ENCODE measurements around the gene OPCML. TPM values are rescaled to one million over a fixed set of nuclear protein-coding genes. Genes with fewer than 3 reads are reported as not detected.

Gene OPCML
- polyA plus RNA-seq, 3 donors, result not detected

DNA sequence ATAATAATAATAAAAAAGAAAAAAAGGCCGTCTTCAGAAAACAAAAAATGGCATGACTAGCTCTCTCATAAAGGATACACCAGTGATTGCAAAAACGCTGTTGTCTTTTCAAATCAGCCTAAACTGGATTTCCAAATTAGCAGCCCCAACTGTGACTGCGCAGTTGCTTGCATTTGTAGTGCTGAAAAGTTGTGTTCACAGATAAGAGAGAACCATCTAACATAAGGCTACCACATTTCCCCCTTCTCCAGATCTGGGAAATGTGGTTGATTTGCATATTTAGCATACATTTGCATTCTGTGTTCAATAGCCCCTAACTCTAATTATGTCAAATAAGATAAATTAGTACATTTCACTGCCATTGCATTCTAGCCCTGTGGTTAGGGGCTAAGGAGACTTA, 650.7 kb downstream of the OPCML start:
- intact Hi-C loops (cut with micrococcal nuclease), result no loop called here
- no peak overlapping the region for H3K9ac ChIP-seq (ENCODE audit: insufficient read depth, low read length, poor library complexity, severe bottlenecking)

DNA sequence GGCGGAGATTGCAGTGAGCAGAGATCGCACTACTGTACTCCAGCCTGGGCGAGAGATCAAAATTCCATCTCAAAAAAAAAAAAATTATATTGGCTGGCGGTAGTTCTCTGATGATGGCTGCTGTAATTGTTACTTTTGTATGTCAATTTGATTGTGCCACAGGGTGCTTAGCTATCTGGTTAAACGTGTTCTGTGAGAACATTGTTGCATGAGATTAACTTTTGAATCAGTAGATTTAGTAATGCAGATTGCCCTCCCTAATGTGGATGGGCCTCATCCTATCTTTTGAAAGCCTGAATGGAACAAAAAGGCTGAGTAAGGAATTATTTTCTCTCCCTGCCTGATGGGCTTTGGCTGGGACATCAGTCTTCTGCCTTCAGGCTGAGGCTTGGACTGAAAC, 654.2 kb downstream of the OPCML start:
- H3K36me3 ChIP-seq (replicated peaks in 1 of 2; ENCODE audit: control insufficient read depth in 1 of 2, insufficient read depth in 2 of 2, low read length in 2 of 2), result no peaks in the 10 kb centered on the region
- DNase-seq, result no peak
- H3K27me3 ChIP-seq (ENCODE audit: control insufficient read depth in 2 of 2, insufficient read depth in 2 of 2, low read length in 2 of 2), result no peaks in the 10 kb centered on the region
- Mint-ChIP-seq H3K4me3 (no peak overlapping the region), H3K4me1 (no peaks in the 10 kb centered on the region), H3K27me3 (ENCODE audit: low read depth in 3 of 3) (no peaks in the 10 kb centered on the region), H3K36me3 (no peaks in the 10 kb centered on the region), H3K9me3 (peaks cover 0 to 8% (median 3%) of the 10 kb centered on the region in 7 donors), H3K27ac (no peak overlapping the region)
- no peak overlapping the region for H3K9ac ChIP-seq (ENCODE audit: insufficient read depth, low read length, poor library complexity, severe bottlenecking)
- H3K9me3 ChIP-seq (replicated peaks in 1 of 2; ENCODE audit: control insufficient read depth in 1 of 2, insufficient read depth in 1 of 2, low read length in 2 of 2), result peaks cover 0 to 7% of the 10 kb centered on the region in 2 donors
- 63% methylated on average over 1 of the region's 5 CpGs for WGBS (ENCODE audit: insufficient coverage)
- H3K4me2 ChIP-seq (replicated peaks; ENCODE audit: extremely low read depth, low read length, poor library complexity, severe bottlenecking), result no peak overlapping the region
- H2AFZ ChIP-seq (ENCODE audit: insufficient read depth, low read depth, low read length, poor library complexity, severe bottlenecking), result no peak overlapping the region
- H3K4me1 ChIP-seq (ENCODE audit: control insufficient read depth in 1 of 2, insufficient read depth in 2 of 2, low read length in 2 of 2), result no peaks in the 10 kb centered on the region
- no peaks in the 10 kb centered on the region for H4K20me1 ChIP-seq (ENCODE audit: insufficient read depth, low read length)
- intact Hi-C loops (cut with micrococcal nuclease), result no loop called here
- no peak overlapping the region for H3K4me3 ChIP-seq (replicated peaks in 1 of 3; ENCODE audit: low read depth in 2 of 3, low read length in 3 of 3)
- no peaks in the 10 kb centered on the region for H3K79me2 ChIP-seq (ENCODE audit: insufficient read depth, low read length)
- TF ChIP-seq, protein P1, sequence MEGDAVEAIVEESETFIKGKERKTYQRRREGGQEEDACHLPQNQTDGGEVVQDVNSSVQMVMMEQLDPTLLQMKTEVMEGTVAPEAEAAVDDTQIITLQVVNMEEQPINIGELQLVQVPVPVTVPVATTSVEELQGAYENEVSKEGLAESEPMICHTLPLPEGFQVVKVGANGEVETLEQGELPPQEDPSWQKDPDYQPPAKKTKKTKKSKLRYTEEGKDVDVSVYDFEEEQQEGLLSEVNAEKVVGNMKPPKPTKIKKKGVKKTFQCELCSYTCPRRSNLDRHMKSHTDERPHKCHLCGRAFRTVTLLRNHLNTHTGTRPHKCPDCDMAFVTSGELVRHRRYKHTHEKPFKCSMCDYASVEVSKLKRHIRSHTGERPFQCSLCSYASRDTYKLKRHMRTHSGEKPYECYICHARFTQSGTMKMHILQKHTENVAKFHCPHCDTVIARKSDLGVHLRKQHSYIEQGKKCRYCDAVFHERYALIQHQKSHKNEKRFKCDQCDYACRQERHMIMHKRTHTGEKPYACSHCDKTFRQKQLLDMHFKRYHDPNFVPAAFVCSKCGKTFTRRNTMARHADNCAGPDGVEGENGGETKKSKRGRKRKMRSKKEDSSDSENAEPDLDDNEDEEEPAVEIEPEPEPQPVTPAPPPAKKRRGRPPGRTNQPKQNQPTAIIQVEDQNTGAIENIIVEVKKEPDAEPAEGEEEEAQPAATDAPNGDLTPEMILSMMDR (IDR thresholded peaks at IDR 0.05), result no peak
- no peak overlapping the region for H3K27ac ChIP-seq (ENCODE audit: low read depth in 1 of 2, low read length in 2 of 2)

More for the DNA sequence above, 650.7 kb downstream of the OPCML start:
- no peak overlapping the region for H2AFZ ChIP-seq (ENCODE audit: insufficient read depth, low read depth, low read length, poor library complexity, severe bottlenecking)
- TF ChIP-seq, protein P1 (IDR thresholded peaks at IDR 0.05), result no peak
- H3K4me3 Mint-ChIP-seq, result no peak overlapping the region
- H3K27me3 ChIP-seq (ENCODE audit: control insufficient read depth in 2 of 2, insufficient read depth in 2 of 2, low read length in 2 of 2), result no peaks in the 10 kb centered on the region
- no CpG with 5 or more reads among the region's 3 CpGs for WGBS (ENCODE audit: insufficient coverage)
- peaks cover 0 to 3% (median 0%) of the 10 kb centered on the region in 7 donors for H3K9me3 Mint-ChIP-seq
- no peaks in the 10 kb centered on the region for H3K27me3 Mint-ChIP-seq (ENCODE audit: low read depth in 3 of 3)
- no peaks in the 10 kb centered on the region for H3K79me2 ChIP-seq (ENCODE audit: insufficient read depth, low read length)
- no peaks in the 10 kb centered on the region for H3K36me3 Mint-ChIP-seq
- no peak for DNase-seq
- no peak overlapping the region for H3K27ac ChIP-seq (ENCODE audit: low read depth in 1 of 2, low read length in 2 of 2)
- H3K4me3 ChIP-seq (replicated peaks in 1 of 3; ENCODE audit: low read depth in 2 of 3, low read length in 3 of 3), result no peak overlapping the region
- H3K4me2 ChIP-seq (replicated peaks; ENCODE audit: extremely low read depth, low read length, poor library complexity, severe bottlenecking), result no peak overlapping the region
- no peaks in the 10 kb centered on the region for H3K4me1 Mint-ChIP-seq
- no peak overlapping the region for H3K27ac Mint-ChIP-seq
- no peaks in the 10 kb centered on the region for H3K36me3 ChIP-seq (replicated peaks in 1 of 2; ENCODE audit: control insufficient read depth in 1 of 2, insufficient read depth in 2 of 2, low read length in 2 of 2)
- H3K9me3 ChIP-seq (replicated peaks in 1 of 2; ENCODE audit: control insufficient read depth in 1 of 2, insufficient read depth in 1 of 2, low read length in 2 of 2), result peaks cover 0 to 3% of the 10 kb centered on the region in 2 donors
- no peaks in the 10 kb centered on the region for H3K4me1 ChIP-seq (ENCODE audit: control insufficient read depth in 1 of 2, insufficient read depth in 2 of 2, low read length in 2 of 2)
- no peaks in the 10 kb centered on the region for H4K20me1 ChIP-seq (ENCODE audit: insufficient read depth, low read length)
